Mucosa of rectum (tissue), 2 donors: ENCODE measurements around the gene APOBEC3H.

Source experiments
- H3K27ac ChIP-seq, 2 donors: one replicate each; pipeline ENCODE4 v1.7.0; 2013; ENCODE audit warnings: inconsistent platforms in 2 of 2, low read depth in 2 of 2, low read length in 2 of 2
- H3K27me3 ChIP-seq, 2 donors: one replicate each; pipeline ENCODE4 v1.7.0; 2013; ENCODE audit warnings: low read length in 2 of 2; ENCODE audit not compliant: control insufficient read depth in 2 of 2, insufficient read depth in 2 of 2
- H3K36me3 ChIP-seq, 2 donors: one replicate each; pipeline ENCODE4 v1.7.0; 2013; ENCODE audit warnings: low read length in 2 of 2; ENCODE audit not compliant: control insufficient read depth in 2 of 2, insufficient read depth in 2 of 2
- H3K4me1 ChIP-seq, 2 donors: one replicate each; pipeline ENCODE4 v1.7.0; 2013; ENCODE audit warnings: low read length in 2 of 2, mild to moderate bottlenecking in 1 of 2; ENCODE audit not compliant: control insufficient read depth in 2 of 2, insufficient read depth in 2 of 2
- H3K4me3 ChIP-seq, 2 donors: one replicate each; pipeline ENCODE4 v1.7.0; 2013; ENCODE audit warnings: low read length in 2 of 2
- H3K9ac ChIP-seq, 2 donors: one replicate each; pipeline ENCODE4 v1.7.0; 2013; ENCODE audit warnings: low read length in 2 of 2, low read depth in 1 of 2, mild to moderate bottlenecking in 1 of 2
- H3K9me3 ChIP-seq, 2 donors: one replicate each; pipeline ENCODE4 v1.7.0; 2013; ENCODE audit warnings: low read length in 2 of 2; ENCODE audit not compliant: control insufficient read depth in 2 of 2
- donor health status: healthy.
- donor health status: Normal muscosa, but diverticular disease.

APOBEC3H gene

DNA sequence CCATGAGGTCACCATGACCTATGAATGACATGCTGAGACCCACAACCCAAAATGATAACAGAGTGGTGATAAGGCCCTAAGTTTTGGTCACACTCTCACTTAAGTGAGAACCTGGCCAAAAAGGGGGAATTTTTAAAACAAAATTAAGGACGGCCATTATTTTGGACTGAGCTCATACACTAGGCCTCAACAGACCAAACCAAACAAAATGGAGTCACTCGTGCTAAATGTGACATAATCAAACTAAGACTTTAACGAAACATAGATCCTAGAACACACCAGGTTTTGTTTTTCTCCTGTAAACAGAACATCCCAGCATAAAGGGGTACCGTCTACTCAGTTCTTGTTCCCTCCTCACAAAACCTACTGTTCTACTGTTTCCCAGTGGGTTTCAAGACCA, 11.4 kb downstream of the APOBEC3H start:
- Histone ChIP-seq H3K27ac (no peak overlapping the region), H3K27me3 (no peaks in the 10 kb centered on the region), H3K4me3 (no peak overlapping the region)

DNA sequence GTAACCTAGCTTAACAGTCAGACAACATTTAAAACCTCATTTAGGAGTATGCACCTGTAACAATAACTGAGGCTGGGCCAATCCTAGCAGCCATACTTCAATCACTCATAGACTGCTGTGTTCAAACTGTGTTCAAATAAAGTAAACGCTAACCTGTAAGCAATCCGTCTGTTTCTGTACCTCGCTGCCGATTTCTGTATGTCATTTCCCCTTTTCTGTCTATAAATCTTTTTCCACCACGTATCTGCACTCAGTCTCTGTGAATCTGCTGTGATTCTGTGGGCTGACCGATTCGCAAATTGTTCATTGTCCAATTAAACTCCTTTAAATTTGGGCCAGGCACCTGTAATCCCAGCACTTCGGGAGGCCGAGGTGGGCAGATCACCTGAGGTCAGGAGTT, 12.3 kb downstream of the APOBEC3H start:
- Histone ChIP-seq H3K4me3 (no peak overlapping the region), H3K36me3 (no peaks in the 10 kb centered on the region), H3K9ac (no peak overlapping the region), H3K9me3 (no peaks in the 10 kb centered on the region), H3K27me3 (no peaks in the 10 kb centered on the region), H3K4me1 (no peaks in the 10 kb centered on the region), H3K27ac (no peak overlapping the region)

More for the DNA sequence above, 11.4 kb downstream of the APOBEC3H start:
- Histone ChIP-seq H3K4me1 (no peaks in the 10 kb centered on the region), H3K9ac (no peak overlapping the region), H3K36me3 (no peaks in the 10 kb centered on the region), H3K9me3 (no peaks in the 10 kb centered on the region)

DNA sequence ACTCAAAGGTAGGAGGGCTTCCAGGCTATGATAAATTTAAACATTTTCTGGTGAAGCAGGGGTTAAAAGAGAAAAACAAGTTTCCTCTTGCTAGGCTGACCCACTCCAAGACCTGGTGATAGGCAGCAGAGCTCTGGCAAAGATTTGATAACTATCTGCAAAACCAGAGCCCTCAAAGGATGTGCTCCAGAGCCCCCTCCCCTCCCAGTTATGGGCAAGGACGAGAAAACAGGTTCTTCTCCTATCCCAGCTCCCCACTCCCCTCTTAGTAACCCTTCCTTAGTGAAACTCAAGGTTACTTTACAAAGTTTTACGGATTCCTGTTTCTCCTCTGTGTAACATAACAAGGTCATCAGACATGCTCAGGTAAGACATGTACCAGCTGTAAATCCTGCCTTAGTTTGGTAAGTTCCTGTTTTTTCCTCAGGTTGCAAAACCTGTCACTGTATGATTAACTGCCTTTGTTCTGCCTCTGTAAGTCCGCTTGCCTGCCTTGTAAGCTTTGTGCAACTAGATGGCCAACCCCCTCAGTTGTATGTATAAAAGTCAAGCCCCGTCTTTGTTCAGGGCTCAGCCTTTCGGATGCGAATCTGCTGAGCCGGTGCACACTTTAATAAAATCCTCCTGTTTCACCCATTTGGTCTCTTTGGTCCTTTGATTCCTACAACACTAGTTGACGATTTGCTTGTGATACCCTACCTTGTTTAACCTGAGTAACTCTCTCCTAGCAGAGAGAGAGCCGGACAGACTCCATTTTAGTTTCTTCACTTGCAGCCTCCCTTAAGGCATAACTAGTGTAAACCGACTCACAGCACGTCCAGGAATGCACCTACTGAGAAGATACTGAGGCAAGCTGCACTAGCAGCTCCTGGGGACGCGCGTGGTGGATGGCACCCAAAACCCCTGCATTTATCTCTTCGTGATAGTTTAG, 13.9 kb downstream of the APOBEC3H start:
- H3K4me1 ChIP-seq = no peaks in the 10 kb centered on the region
- H3K9me3 ChIP-seq = no peaks in the 10 kb centered on the region
- H3K9ac ChIP-seq = no peak overlapping the region
- H3K27ac ChIP-seq = no peak overlapping the region
- no peaks in the 10 kb centered on the region for H3K36me3 ChIP-seq
- no peak overlapping the region for H3K4me3 ChIP-seq
- no peaks in the 10 kb centered on the region for H3K27me3 ChIP-seq

GRCh38 chr22:39114112-39114511, 17.1 kb downstream of the APOBEC3H start:
- no peaks in the 10 kb centered on the region for H3K36me3 ChIP-seq
- no peaks in the 10 kb centered on the region for H3K9me3 ChIP-seq
- H3K9ac ChIP-seq = no peak overlapping the region
- H3K27me3 ChIP-seq = no peaks in the 10 kb centered on the region
- no peak overlapping the region for H3K27ac ChIP-seq
- peaks cover 0 to 3% of the 10 kb centered on the region in 2 donors for H3K4me1 ChIP-seq
- H3K4me3 ChIP-seq = no peak overlapping the region

DNA sequence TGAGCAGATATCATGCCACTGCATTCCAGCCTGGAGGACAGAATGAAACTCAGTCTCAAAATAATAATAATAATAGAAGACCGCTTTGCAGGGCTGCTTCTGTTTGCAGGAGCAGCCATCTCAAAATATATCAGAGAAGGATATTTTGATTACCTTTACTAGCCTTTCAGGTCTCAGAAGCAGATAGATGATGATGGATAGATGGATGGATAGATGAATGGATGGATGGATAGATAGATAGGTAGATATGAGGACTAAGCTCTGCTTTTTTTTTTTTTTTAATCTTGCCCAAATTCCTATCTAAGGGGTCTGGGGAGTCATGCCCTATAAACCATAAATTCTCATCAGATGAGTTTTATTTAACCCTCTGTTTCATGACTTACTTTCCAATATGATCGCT, 18.5 kb downstream of the APOBEC3H start:
- Histone ChIP-seq H3K9me3 (no peaks in the 10 kb centered on the region), H3K4me1 (peaks cover 0 to 3% of the 10 kb centered on the region in 2 donors), H3K27me3 (no peaks in the 10 kb centered on the region), H3K27ac (no peak overlapping the region), H3K36me3 (no peaks in the 10 kb centered on the region), H3K9ac (no peak overlapping the region), H3K4me3 (no peak overlapping the region)

DNA sequence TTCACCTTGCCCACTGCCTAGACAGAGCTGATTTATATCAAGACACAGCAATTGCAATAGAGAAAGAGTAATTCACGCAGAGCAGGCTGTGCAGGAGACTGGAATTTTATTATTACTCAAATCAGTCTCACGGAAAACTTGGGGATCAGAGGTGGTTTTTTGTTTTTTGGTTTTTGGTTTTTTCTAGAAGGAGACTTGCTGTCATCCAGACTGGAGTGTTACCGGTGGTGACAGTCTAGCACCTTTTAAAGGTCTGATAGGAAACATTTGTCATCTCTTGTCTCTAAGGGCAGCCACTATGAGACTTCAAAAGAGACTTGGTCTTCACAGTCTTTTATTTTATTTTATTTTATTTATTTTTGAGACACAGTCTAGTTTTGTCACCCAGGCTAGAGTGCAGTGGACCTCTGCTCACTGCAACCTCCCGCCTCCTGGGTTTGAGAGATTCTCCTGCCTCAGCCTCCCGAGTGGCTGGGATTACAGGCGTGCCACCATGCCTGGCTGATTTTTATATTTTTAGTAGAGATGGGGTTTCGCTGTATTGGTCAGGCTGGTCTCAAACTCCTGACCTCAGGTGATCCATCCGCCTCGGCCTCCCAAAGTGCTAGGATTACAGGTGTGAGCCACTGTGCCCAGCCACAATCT, 19.1 kb downstream of the APOBEC3H start:
- H3K9ac ChIP-seq = no peak overlapping the region
- no peaks in the 10 kb centered on the region for H3K9me3 ChIP-seq
- H3K4me1 ChIP-seq = peaks cover 0 to 3% of the 10 kb centered on the region in 2 donors
- no peaks in the 10 kb centered on the region for H3K27me3 ChIP-seq
- no peaks in the 10 kb centered on the region for H3K36me3 ChIP-seq
- no peak overlapping the region for H3K4me3 ChIP-seq
- H3K27ac ChIP-seq = no peak overlapping the region

- H3K9ac ChIP-seq = no peak overlapping the region
- H3K27me3 ChIP-seq = no peaks in the 10 kb centered on the region
- H3K36me3 ChIP-seq = no peaks in the 10 kb centered on the region
- H3K9me3 ChIP-seq = no peaks in the 10 kb centered on the region
- peaks cover 0 to 3% of the 10 kb centered on the region in 2 donors for H3K4me1 ChIP-seq
- no peak overlapping the region for H3K27ac ChIP-seq
- H3K4me3 ChIP-seq = no peak overlapping the region
Observed at GRCh38 chr22:39117585-39118191, 20.6 kb downstream of the APOBEC3H start.

- Histone ChIP-seq H3K9me3 (no peaks in the 10 kb centered on the region), H3K27ac (no peak overlapping the region), H3K9ac (no peak overlapping the region), H3K4me1 (peaks cover 0 to 3% of the 10 kb centered on the region in 2 donors), H3K4me3 (no peak overlapping the region), H3K27me3 (no peaks in the 10 kb centered on the region), H3K36me3 (no peaks in the 10 kb centered on the region)
Observed at GRCh38 chr22:39120983-39121382, 23.9 kb downstream of the APOBEC3H start.

- no peaks in the 10 kb centered on the region for H3K36me3 ChIP-seq
- no peaks in the 10 kb centered on the region for H3K4me1 ChIP-seq
- H3K27ac ChIP-seq = no peak overlapping the region
- H3K9me3 ChIP-seq = no peaks in the 10 kb centered on the region
- no peak overlapping the region for H3K9ac ChIP-seq
- H3K4me3 ChIP-seq = no peak overlapping the region
- no peaks in the 10 kb centered on the region for H3K27me3 ChIP-seq
Observed at GRCh38 chr22:39122772-39123470, 25.9 kb downstream of the APOBEC3H start.
